Brain pericyte (primary cell): ENCODE data around the gene GNA15.
"Not testable (repeated sequence)": the region's sequence is repeated elsewhere in the genome, so short reads cannot be mapped to it uniquely, and the experiment has no call there.

Experiments
- DNase-seq: peaks from one replicate; pipeline ENCODE4 v3.0.0-alpha.2; 2012; ENCODE audit warnings: low read depth, low spot score

The GNA15 gene

GRCh38 chr19:3149526-3150505 is 14.0 kb downstream of the GNA15 start:
- DNase-seq, result no peak

GRCh38 chr19:3150739-3151329 is 15.0 kb downstream of the GNA15 start:
- no peak for DNase-seq

DNA sequence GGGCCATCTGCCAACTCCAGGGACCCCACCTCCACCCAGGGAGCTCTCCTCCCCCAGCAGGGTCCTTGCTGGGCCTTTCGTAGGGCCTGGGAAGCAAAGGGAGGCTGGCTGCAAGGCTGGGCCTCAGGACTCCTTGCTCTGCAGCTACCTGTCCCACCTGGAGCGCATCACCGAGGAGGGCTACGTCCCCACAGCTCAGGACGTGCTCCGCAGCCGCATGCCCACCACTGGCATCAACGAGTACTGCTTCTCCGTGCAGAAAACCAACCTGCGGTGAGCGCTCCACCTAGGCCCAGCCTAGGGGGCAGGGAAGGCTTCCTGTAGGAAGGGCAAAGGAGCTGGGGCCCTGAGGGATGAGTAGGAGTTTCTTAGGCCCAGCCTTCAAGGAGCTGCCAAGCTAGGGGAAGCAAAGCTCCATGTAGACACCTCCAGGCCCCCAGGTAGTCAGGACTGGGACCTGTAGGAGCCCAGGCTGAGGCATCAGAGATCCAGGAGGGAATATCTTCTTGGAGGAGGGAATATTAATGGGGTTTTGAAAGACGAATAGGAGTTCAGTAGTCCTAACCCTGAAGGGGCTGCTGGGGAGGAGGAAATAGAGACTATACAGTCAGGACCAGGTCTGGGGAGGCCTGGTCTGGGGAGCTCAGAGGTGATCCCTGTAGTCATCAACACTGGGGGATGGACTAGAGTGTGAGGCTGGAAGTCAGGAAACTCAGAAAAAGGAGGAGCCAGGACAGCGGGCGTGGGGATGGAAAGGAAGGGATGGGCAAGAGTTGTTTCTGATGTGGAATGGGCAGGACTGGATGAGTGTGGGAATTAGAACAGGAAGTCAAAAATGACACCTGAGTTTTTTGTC is 16.0 kb downstream of the GNA15 start:
- no peak for DNase-seq

DNA sequence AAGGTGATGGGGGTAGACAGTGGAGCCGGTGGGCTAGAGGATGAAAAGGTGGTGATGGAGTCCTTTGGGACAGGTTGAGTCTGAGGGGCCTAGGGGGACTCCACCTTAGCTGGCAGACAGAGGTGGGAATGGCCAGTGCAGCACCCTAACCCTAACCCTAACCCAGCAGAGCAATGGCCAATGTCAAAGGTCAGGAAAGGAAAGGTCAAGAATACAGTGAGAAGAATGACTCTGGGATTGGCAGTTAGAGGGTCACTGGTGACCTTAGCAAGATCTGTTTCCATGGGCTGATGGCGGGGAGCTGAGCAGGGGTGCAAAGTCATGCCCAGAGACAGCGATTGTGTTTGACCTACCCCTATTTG is 16.6 kb downstream of the GNA15 start:
- no peak for DNase-seq

- no peak for DNase-seq
These were observed 17.7 kb downstream of the GNA15 start for GRCh38 chr19:3153286-3154230.

GRCh38 chr19:3154447-3154846 is 18.6 kb downstream of the GNA15 start:
- not testable (repeated sequence) for DNase-seq

- DNase-seq, result peak; percentile 49
These were observed 19.3 kb downstream of the GNA15 start for GRCh38 chr19:3154957-3155736.

- no peak for DNase-seq
These were observed 21.4 kb downstream of the GNA15 start for GRCh38 chr19:3157096-3157845.

DNA sequence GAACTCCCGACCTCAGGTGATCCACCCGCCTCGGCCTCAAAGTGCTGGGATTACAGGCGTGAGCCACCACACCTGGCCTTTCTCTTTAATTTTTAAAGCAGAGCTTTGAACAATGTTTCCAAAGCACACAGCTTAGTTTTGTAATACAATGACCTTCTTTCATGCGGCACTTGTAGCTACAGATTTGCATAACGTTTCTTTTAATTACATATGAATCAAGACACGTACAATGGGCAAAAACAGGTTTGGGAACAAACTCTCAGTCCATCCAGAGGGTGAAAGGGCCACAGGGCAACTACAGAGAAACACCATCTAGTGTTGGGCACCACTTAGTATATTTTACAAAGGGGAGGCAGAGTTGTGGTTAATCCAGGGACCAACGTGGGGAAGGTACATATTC is 23.7 kb downstream of the GNA15 start:
- DNase-seq, result no peak

DNA sequence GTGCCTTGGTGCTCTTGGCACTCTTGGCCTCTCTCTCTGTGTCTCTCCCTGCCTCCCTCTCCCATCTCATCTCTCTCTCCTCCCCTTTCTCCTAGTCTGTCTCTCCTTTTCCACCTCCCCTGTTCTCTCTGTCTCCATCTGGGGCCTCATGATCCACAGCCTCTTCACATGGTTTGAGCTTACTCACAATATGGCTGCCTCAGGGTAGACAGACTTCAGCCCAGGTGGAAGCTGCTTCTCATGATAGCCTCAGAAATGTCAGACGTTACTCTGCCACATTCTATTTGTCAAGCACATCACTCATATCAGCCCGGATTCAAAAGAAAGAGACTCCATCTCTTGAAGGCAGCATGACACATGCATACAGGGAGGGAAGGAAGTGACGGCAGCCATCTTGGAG is 24.4 kb downstream of the GNA15 start:
- DNase-seq, result no peak

GRCh38 chr19:3161453-3161852 is 25.6 kb downstream of the GNA15 start:
- no peak for DNase-seq

- no peak for DNase-seq
These were observed 26.8 kb downstream of the GNA15 start for GRCh38 chr19:3162418-3163229.

GRCh38 chr19:3163230-3163886 is 27.5 kb downstream of the GNA15 start:
- no peak for DNase-seq

DNA sequence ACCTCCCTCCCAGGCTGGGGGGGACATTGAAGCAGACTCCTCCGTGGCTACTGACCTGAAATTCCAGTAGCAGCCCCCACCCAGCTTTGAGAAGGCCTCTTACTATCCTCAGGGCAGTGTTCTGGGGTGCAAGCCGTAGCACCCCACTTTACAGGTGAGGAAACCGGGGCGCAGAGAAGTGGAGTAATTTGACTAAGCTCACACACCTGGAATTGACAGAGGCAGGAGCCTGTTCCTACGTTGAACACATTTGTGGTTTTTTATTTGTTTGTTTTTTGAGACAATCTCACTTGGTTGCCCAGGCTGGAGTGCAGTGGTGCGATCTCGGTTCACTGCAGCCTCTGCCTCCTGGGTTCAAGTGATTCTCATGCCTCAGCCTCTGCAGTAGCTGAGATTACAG is 28.1 kb downstream of the GNA15 start:
- no peak for DNase-seq

DNA sequence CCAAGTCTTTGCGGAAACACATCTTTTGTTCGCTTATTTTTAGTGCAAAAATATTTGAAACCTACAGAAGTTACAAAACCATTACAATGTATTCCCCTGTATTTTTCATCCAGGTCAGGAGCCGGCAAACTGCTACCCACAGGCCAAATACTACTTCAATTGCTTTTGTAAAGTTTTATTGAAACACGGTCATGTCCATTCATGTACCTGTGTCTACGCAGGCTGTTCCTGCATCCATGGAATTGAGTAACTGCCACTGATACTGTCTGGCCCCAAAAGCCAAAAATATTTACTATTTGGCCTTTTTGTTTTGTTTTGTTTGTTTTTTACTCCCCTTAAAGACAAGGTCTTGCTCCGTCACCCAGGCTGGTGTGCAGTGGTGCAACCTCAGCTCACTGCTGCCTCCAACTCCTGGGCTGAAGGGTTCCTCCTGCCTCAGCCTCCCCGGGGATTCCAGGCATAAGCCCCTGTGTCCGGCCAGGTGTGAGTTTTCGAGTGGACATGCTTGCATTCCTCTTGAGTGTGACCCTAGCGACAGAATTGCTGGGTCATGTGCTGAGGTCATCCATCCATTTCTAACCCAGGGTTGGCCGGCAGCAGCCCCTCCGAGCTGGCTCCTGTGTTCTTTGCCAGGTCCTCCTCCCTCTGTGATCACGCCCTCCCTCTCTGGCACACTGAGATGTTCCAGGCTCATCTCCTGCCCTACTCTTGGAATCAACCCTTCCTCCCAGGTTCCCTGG is 31.9 kb downstream of the GNA15 start:
- no peak for DNase-seq

DNA sequence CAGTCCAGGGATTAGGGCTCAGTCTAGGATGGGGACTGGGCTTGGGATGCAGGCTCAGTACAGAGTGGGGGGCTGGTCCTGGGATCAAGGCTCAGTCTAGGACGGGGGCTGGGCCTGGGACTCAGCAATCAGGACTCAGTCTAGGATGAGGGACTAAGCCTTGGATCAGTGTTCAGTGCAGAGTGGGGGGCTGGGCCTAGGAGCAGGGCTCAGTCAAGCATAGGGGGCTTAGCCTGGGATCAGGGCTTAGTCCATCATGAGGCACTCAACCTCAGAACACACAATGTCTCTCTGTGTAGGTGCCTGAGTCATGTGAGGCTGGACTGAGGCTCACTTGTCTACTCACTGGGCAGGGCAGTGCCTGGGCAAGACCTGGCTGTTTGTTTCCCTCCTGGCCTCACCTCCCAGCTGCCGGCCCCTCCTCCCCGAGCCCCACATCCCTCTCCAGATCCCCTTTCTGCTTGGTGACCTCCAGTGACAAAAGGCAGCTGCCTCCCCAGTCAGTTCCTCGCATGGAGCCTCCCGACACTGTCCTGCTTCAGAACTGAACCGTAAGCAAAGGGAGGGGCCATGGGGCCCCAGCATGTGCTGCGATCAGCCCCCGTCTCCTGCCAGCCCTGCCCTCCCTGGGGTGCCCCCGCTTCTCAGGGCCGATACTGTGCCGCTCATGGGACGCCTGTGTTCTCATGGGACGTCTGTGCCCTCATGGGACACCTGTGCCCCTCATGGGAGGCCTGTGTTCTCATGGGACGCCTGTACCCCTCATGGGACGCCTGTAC is 36.2 kb downstream of the GNA15 start:
- no peak for DNase-seq

- not testable (repeated sequence) for DNase-seq
These were observed 36.8 kb downstream of the GNA15 start for GRCh38 chr19:3172673-3173000.
